HepG2 (cell line): ENCODE measurements around the gene MOK. TPM values are rescaled to one million over a fixed set of nuclear protein-coding genes. Genes with fewer than 3 reads are reported as not detected.

Experiments used
- HCFC1 ChIP-seq: fragments of 150-350 bp; IDR thresholded peaks from 2 replicates; pipeline ENCODE4 v1.6.1; 2014; ENCODE audit warnings: low read depth, low read length
- KDM5A ChIP-seq: fragments of 200-600 bp; sonication (generic); IDR thresholded peaks from 2 replicates; pipeline ENCODE4 v1.7.0; 2018; ENCODE audit warnings: antibody characterized with exemption, mild to moderate bottlenecking, low read length, borderline replicate concordance
- NKX3-1 ChIP-seq: sonication (generic); formaldehyde crosslinking; IDR thresholded peaks from 2 replicates; pipeline ENCODE4 v1.5.0; 2020; ENCODE audit warnings: missing genetic modification reagents
- SAP130 ChIP-seq: IDR thresholded peaks from 2 replicates; pipeline ENCODE4 v1.6.1; 2016; ENCODE audit warnings: low read depth
- ZFP82 ChIP-seq: sonication (generic); formaldehyde crosslinking; IDR thresholded peaks from 2 replicates; pipeline ENCODE4 v1.5.1; 2020; ENCODE audit warnings: mild to moderate bottlenecking, missing genetic modification reagents, borderline replicate concordance
- ZNF629 ChIP-seq: sonication (generic); formaldehyde crosslinking; conservative IDR thresholded peaks from 2 replicates; pipeline ENCODE4 v1.5.0; 2020; ENCODE audit warnings: missing genetic modification reagents
- polyA plus RNA-seq, 8 experiments: library from polyadenylated mRNA; depleted of rRNA in 3 of 8; stranded (reverse) in 7 of 8; unstranded in 1 of 8; fragments of >200 nt; fragmentation: Illumina TruSeq in 4 of 8; extraction: Trizol in 4 of 8; gene quantifications; 2 replicates each; pipeline versions ENCODE4 v1.2.1 to v1.2.3, GENCODE V29; 2011 to 2016; ENCODE audit warnings: low read depth in 4 of 8, missing spikeins in 1 of 8, mixed read lengths in 1 of 8; ENCODE audit not compliant: insufficient read depth in 1 of 8
- total RNA-seq, 5 experiments: library from RNA; depleted of rRNA; stranded (reverse); fragments of >200 nt; fragmentation: Illumina TruSeq; extraction: Trizol; gene quantifications; 2 replicates each; pipeline ENCODE4 v1.2.3, GENCODE V29; 2016; ENCODE audit warnings: low read depth in 1 of 5
- TF ChIP-seq, protein P1 (sequence below): sonication (generic); formaldehyde crosslinking; IDR thresholded peaks from 2 replicates; pipeline ENCODE4 v1.5.0; 2020; ENCODE audit warnings: mild to moderate bottlenecking, missing genetic modification reagents, borderline replicate concordance
- TF ChIP-seq, protein P2 (sequence below): sonication (generic); formaldehyde crosslinking; IDR thresholded peaks from 2 replicates; pipeline ENCODE4 v1.8.1; 2023; ENCODE audit warnings: mild to moderate bottlenecking, missing genetic modification reagents
- TF ChIP-seq, protein P3 (sequence below), 2 experiments: fragments of 450-650 bp in 1 of 2; sonication (generic) in 1 of 2; formaldehyde crosslinking in 1 of 2; IDR thresholded peaks; 2 replicates each; pipeline versions ENCODE4 v1.6.1 to v1.8.0; 2016 to 2022; ENCODE audit warnings: antibody characterized with exemption in 1 of 2, mild to moderate bottlenecking in 1 of 2, missing genetic modification reagents in 1 of 2

The MOK gene
- total and polyA plus RNA-seq, 2 of the 13 experiments (the other 11 are each of a cell fraction or from before 2014, with no cell fraction given) = 15.3 to 16.9 TPM

- TF ChIP-seq, protein P1, sequence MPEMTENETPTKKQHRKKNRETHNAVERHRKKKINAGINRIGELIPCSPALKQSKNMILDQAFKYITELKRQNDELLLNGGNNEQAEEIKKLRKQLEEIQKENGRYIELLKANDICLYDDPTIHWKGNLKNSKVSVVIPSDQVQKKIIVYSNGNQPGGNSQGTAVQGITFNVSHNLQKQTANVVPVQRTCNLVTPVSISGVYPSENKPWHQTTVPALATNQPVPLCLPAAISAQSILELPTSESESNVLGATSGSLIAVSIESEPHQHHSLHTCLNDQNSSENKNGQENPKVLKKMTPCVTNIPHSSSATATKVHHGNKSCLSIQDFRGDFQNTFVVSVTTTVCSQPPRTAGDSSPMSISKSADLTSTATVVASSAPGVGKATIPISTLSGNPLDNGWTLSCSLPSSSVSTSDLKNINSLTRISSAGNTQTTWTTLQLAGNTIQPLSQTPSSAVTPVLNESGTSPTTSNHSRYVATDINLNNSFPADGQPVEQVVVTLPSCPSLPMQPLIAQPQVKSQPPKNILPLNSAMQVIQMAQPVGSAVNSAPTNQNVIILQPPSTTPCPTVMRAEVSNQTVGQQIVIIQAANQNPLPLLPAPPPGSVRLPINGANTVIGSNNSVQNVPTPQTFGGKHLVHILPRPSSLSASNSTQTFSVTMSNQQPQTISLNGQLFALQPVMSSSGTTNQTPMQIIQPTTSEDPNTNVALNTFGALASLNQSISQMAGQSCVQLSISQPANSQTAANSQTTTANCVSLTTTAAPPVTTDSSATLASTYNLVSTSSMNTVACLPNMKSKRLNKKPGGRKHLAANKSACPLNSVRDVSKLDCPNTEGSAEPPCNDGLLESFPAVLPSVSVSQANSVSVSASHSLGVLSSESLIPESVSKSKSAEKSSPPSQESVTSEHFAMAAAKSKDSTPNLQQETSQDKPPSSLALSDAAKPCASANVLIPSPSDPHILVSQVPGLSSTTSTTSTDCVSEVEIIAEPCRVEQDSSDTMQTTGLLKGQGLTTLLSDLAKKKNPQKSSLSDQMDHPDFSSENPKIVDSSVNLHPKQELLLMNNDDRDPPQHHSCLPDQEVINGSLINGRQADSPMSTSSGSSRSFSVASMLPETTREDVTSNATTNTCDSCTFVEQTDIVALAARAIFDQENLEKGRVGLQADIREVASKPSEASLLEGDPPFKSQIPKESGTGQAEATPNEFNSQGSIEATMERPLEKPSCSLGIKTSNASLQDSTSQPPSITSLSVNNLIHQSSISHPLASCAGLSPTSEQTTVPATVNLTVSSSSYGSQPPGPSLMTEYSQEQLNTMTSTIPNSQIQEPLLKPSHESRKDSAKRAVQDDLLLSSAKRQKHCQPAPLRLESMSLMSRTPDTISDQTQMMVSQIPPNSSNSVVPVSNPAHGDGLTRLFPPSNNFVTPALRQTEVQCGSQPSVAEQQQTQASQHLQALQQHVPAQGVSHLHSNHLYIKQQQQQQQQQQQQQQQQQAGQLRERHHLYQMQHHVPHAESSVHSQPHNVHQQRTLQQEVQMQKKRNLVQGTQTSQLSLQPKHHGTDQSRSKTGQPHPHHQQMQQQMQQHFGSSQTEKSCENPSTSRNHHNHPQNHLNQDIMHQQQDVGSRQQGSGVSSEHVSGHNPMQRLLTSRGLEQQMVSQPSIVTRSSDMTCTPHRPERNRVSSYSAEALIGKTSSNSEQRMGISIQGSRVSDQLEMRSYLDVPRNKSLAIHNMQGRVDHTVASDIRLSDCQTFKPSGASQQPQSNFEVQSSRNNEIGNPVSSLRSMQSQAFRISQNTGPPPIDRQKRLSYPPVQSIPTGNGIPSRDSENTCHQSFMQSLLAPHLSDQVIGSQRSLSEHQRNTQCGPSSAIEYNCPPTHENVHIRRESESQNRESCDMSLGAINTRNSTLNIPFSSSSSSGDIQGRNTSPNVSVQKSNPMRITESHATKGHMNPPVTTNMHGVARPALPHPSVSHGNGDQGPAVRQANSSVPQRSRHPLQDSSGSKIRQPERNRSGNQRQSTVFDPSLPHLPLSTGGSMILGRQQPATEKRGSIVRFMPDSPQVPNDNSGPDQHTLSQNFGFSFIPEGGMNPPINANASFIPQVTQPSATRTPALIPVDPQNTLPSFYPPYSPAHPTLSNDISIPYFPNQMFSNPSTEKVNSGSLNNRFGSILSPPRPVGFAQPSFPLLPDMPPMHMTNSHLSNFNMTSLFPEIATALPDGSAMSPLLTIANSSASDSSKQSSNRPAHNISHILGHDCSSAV (CRISPR knock-in tag) = no peak
- TF ChIP-seq ZFP82 (CRISPR knock-in tag) (no peak), KDM5A (no peak), HCFC1 (no peak), ZNF629 (CRISPR knock-in tag) (no peak), NKX3-1 (CRISPR knock-in tag) (no peak), SAP130 (CRISPR knock-in tag) (peak; percentile 68)
- TF ChIP-seq, protein P2, sequence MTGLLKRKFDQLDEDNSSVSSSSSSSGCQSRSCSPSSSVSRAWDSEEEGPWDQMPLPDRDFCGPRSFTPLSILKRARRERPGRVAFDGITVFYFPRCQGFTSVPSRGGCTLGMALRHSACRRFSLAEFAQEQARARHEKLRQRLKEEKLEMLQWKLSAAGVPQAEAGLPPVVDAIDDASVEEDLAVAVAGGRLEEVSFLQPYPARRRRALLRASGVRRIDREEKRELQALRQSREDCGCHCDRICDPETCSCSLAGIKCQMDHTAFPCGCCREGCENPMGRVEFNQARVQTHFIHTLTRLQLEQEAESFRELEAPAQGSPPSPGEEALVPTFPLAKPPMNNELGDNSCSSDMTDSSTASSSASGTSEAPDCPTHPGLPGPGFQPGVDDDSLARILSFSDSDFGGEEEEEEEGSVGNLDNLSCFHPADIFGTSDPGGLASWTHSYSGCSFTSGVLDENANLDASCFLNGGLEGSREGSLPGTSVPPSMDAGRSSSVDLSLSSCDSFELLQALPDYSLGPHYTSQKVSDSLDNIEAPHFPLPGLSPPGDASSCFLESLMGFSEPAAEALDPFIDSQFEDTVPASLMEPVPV (CRISPR knock-in tag) = no peak
- TF ChIP-seq, protein P3, sequence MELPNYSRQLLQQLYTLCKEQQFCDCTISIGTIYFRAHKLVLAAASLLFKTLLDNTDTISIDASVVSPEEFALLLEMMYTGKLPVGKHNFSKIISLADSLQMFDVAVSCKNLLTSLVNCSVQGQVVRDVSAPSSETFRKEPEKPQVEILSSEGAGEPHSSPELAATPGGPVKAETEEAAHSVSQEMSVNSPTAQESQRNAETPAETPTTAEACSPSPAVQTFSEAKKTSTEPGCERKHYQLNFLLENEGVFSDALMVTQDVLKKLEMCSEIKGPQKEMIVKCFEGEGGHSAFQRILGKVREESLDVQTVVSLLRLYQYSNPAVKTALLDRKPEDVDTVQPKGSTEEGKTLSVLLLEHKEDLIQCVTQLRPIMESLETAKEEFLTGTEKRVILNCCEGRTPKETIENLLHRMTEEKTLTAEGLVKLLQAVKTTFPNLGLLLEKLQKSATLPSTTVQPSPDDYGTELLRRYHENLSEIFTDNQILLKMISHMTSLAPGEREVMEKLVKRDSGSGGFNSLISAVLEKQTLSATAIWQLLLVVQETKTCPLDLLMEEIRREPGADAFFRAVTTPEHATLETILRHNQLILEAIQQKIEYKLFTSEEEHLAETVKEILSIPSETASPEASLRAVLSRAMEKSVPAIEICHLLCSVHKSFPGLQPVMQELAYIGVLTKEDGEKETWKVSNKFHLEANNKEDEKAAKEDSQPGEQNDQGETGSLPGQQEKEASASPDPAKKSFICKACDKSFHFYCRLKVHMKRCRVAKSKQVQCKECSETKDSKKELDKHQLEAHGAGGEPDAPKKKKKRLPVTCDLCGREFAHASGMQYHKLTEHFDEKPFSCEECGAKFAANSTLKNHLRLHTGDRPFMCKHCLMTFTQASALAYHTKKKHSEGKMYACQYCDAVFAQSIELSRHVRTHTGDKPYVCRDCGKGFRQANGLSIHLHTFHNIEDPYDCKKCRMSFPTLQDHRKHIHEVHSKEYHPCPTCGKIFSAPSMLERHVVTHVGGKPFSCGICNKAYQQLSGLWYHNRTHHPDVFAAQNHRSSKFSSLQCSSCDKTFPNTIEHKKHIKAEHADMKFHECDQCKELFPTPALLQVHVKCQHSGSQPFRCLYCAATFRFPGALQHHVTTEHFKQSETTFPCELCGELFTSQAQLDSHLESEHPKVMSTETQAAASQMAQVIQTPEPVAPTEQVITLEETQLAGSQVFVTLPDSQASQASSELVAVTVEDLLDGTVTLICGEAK (IDR thresholded peaks at IDR 0.05) = no peak
- TF ChIP-seq, protein P3 (CRISPR knock-in tag; IDR thresholded peaks at IDR 0.05) = no peak
These were observed 69.6 kb downstream of the MOK start (continued) for GRCh38 chr14:102235275-102235897.
